Panc1 (cell line): Measurements from ENCODE around the gene BTRC.

Source experiments
- POLR2AphosphoS5 ChIP-seq: IDR thresholded peaks from 2 replicates; pipeline ENCODE4 v1.6.1; 2012; ENCODE audit warnings: mild to moderate bottlenecking, low read depth, low read length, moderate library complexity
- SIN3A ChIP-seq: IDR thresholded peaks from 2 replicates; pipeline ENCODE4 v1.6.1; 2012; ENCODE audit warnings: low read depth, mild to moderate bottlenecking, low read length, moderate library complexity, borderline replicate concordance; ENCODE audit not compliant: insufficient read depth
- TCF7L2 ChIP-seq: IDR thresholded peaks from 2 replicates; pipeline ENCODE4 v1.6.1; 2011; ENCODE audit warnings: mild to moderate bottlenecking, low read depth, low read length, inconsistent platforms
- TF ChIP-seq, protein P1 (sequence below): fragments of 450-650 bp; IDR thresholded peaks from 2 replicates; pipeline ENCODE4 v1.5.1; 2017; ENCODE audit warnings: mild to moderate bottlenecking
- TF ChIP-seq, protein P2 (sequence below), 2 experiments: IDR thresholded peaks; 2 replicates each; pipeline ENCODE4 v1.6.1; 2011 to 2012; ENCODE audit warnings: low read depth in 2 of 2, control low read depth in 1 of 2, low read length in 1 of 2, mild to moderate bottlenecking in 1 of 2, moderate library complexity in 1 of 2; ENCODE audit not compliant: insufficient read depth in 1 of 2

DNA sequence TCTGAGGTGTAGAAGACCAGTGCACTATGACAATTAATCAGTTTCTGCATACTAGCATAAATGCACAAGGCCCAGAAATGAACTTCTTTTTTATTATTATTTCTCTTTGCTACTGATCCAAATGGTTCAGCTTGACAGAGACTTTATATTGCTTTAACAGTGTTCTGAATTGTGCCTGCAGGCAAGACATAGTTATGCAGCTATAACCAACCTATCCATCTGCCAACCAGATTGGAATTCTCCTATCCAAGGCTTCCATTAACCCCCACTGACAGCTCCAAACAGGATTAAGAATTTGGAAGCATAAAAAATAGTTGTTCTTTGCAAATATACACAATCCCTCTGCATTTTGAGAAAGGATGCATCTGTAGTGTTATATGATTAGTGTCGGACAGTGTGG, 98.2 kb downstream of the BTRC start:
- TF ChIP-seq, protein P1, sequence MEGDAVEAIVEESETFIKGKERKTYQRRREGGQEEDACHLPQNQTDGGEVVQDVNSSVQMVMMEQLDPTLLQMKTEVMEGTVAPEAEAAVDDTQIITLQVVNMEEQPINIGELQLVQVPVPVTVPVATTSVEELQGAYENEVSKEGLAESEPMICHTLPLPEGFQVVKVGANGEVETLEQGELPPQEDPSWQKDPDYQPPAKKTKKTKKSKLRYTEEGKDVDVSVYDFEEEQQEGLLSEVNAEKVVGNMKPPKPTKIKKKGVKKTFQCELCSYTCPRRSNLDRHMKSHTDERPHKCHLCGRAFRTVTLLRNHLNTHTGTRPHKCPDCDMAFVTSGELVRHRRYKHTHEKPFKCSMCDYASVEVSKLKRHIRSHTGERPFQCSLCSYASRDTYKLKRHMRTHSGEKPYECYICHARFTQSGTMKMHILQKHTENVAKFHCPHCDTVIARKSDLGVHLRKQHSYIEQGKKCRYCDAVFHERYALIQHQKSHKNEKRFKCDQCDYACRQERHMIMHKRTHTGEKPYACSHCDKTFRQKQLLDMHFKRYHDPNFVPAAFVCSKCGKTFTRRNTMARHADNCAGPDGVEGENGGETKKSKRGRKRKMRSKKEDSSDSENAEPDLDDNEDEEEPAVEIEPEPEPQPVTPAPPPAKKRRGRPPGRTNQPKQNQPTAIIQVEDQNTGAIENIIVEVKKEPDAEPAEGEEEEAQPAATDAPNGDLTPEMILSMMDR: no peak
- TF ChIP-seq SIN3A (no peak), POLR2AphosphoS5 (no peak), TCF7L2 (no peak)
- TF ChIP-seq, protein P2, sequence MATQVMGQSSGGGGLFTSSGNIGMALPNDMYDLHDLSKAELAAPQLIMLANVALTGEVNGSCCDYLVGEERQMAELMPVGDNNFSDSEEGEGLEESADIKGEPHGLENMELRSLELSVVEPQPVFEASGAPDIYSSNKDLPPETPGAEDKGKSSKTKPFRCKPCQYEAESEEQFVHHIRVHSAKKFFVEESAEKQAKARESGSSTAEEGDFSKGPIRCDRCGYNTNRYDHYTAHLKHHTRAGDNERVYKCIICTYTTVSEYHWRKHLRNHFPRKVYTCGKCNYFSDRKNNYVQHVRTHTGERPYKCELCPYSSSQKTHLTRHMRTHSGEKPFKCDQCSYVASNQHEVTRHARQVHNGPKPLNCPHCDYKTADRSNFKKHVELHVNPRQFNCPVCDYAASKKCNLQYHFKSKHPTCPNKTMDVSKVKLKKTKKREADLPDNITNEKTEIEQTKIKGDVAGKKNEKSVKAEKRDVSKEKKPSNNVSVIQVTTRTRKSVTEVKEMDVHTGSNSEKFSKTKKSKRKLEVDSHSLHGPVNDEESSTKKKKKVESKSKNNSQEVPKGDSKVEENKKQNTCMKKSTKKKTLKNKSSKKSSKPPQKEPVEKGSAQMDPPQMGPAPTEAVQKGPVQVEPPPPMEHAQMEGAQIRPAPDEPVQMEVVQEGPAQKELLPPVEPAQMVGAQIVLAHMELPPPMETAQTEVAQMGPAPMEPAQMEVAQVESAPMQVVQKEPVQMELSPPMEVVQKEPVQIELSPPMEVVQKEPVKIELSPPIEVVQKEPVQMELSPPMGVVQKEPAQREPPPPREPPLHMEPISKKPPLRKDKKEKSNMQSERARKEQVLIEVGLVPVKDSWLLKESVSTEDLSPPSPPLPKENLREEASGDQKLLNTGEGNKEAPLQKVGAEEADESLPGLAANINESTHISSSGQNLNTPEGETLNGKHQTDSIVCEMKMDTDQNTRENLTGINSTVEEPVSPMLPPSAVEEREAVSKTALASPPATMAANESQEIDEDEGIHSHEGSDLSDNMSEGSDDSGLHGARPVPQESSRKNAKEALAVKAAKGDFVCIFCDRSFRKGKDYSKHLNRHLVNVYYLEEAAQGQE (IDR thresholded peaks at IDR 0.05; ENCODE audit: insufficient read depth in 1 of 2, low read depth in 2 of 2, low read length in 1 of 2): no peak
